NOMO-1 treated with DMSO at 0.1 percent for 48 hours (cell line): ENCODE results near the gene ZNF8.
"Not testable (repeated sequence)": the region's sequence is repeated elsewhere in the genome, so short reads cannot be mapped to it uniquely, and the experiment has no call there.

Source experiments
- DNase-seq: peaks from one replicate; lab custom pipeline; 2025; ENCODE audit not compliant: unreplicated experiment; lab: John Stamatoyannopoulos, UW

Gene ZNF8

DNA sequence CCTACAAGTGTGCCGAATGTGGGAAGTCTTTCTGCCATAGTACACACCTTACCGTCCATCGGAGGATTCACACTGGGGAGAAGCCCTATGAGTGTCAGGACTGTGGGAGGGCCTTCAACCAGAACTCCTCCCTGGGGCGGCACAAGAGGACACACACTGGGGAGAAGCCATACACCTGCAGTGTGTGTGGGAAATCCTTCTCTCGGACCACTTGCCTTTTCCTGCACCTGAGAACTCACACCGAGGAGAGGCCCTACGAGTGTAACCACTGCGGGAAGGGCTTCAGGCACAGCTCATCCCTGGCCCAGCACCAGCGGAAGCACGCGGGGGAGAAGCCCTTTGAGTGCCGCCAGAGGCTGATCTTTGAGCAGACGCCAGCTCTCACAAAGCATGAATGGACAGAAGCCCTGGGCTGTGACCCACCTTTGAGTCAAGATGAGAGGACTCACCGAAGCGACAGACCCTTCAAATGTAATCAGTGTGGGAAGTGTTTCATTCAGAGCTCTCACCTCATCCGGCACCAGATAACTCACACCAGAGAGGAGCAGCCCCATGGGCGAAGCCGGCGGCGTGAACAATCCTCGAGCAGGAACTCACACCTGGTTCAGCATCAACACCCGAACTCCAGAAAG is 16.1 kb downstream of the ZNF8 start:
- no peak for DNase-seq

DNA sequence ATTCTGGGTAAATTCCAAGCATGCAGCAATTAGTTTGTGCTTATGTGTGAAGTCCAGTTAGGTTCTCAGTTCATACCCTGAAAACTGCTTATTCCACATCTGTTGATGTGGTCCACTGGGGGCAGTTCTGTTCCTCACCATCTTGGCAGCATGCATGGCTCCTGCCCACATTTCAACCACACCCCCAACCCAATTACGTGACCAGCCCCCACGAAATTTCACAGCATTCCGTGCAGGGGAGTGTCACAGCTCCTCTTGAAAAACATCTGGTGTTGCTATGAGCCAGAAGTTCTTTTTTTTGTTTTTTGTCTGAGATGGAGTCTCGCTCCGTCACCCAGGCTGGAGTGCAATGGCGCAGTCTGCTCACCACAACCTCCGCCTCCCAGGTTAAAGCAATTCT is 17.3 kb downstream of the ZNF8 start:
- DNase-seq = no peak

DNA sequence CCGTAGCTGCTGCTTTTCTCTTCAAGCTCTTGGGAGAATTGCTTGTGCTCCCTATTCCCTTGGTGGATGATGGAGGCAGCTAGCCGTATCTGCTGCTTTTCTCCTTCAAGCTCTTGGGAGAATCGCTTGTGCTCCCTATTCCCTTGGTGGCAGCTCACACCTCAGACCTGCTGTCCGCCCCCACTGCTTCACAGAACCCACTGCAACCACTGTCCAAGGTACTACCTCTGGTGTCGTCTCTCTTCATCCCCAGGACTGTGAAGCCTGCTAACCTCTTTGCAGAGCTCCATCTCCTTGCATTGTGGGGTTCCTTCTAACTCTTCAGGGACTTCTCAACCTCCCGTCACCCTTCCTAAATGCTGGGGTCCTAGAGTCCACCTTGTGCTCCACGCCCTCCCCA is 21.9 kb downstream of the ZNF8 start:
- no peak for DNase-seq

DNA sequence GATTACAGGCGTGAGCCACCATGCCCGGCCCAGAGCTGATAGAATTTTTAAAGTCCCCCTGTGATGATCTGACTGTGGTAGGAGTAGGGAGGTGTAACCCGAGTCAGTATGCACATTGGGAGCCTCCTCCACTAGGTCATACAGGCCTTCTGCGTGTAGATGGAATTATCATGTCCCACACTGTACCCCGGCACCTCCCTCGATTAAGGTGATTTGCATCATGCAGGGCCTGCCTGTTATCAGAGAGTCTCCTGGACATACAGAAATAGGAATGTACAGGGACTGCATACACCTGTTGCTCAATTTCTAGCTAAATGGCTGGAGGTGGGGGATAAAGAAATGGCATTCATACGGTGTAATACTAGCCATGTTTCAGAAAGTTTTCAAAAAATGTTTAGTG is 25.5 kb downstream of the ZNF8 start:
- DNase-seq = no peak

DNA sequence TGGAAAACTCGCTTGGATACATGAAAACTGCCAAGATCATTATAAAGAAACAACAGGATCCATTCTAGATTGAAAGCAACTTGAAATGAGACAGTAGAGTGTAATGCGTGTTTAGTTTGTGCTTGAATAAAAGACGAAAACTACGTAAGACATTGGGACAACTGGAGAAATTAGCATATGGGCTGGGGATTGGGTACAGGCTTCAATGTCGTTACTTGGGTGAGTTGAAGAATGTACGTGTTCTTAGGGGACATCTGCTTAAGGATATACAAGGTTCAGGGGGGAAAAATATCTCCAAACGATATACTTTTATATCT is 26.0 kb downstream of the ZNF8 start:
- DNase-seq = no peak

DNA sequence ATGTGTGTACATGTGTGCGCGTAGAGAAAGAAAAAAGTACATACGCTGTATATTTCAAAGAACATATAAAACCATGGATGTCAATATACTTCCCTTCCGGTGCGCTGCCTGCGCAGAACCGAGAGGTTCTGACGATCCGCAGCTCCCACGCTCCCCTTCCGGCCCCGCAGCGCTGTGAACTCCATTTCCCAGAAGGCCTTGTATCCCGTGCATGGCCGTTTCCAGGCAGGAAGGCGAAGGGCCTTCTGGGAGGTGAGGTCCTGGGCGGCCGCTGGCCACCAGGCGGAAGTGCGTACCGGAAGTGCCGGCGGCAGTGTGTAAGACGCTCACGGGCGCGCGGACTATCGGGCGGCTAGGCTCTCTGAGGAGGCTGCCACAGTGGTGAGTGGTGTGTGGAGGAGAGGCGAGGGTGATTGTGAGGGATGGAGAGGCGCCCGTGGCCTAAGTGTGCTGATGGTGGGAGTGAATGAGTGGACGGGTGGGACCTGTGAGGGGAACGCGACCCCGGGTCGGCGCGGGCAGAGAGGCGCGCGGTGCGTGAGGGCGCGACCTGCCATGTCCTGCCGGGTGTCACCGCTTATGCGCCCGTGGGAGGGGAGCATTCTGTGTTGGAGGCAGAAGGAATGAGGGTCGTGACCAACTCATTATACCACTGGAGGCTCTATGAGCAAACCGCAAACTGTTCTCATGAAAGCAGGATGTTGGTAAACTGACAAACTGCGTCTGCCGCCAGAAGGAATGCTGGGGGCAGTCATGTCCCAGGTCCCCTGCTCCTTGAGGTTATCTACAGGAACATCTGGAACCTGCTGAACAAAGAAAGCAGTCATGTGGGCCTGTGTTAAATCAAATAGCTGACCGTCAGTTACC is 26.5 kb downstream of the ZNF8 start, which contains the start of gene ERVK3-1:
ERVK3-1 (plus strand) TSS at position 313 of the 867 bp plus-strand sequence. CDS start 6,792 bp downstream, outside the sequence.
- DNase-seq = peak; percentile 97

DNA sequence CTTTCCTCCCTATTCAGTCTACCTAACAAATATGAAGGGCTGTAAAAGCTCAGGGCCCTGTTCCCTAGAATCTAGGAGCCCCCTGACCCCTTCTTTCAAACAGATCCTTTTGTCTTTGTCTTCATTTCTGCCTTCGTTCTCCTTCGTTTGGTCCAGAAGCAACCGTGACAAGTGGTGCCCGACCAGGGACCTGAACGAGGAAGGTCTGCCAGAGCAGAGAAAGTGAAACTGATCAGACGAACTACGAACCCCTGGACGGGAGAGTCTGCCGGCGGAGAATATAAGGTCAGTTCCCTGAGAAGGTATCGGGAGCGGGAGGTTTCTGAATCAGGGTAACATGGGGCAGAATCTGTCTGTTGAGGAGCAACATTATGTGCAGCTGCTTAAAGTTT is 27.2 kb downstream of the ZNF8 start:
- DNase-seq = peak; percentile 24

DNA sequence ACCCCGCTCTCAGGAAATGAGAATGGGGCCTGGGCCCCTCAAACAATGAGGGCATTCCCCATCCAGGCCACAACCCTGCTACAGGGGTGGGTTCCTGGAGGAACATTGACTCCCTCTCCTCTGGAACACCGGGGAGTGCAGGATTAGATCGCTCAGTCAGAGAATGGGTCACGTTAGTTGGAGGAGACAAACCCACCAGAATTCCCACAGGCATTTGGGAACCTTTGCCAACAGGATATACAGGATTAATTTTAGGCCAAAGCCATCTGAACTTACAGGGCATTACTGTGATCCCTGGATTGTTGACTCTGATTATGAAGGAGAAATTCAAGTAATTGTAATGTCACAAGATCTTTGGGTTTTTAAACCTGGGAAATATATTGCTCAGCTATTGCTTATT is 29.0 kb downstream of the ZNF8 start:
- no peak for DNase-seq

DNA sequence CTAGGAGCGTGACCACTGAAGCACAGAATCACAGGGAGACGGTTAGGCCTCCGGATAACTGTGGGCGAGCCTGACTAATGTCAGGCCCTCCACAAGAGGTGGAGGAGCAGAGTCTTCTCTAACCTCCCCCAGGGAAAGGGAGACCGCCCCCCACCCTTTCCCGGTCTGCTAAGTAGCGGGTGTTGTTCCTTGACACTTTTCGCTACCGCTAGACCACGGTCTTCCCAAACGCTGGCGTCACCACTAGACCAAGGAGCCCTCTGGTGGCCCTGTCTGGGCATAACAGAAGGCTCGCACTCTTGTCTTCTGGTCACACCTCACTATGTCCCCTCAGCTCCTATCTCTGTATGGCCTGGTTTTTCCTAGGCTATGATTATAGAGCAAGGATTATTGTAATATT is 31.9 kb downstream of the ZNF8 start:
- not testable (repeated sequence) for DNase-seq

DNA sequence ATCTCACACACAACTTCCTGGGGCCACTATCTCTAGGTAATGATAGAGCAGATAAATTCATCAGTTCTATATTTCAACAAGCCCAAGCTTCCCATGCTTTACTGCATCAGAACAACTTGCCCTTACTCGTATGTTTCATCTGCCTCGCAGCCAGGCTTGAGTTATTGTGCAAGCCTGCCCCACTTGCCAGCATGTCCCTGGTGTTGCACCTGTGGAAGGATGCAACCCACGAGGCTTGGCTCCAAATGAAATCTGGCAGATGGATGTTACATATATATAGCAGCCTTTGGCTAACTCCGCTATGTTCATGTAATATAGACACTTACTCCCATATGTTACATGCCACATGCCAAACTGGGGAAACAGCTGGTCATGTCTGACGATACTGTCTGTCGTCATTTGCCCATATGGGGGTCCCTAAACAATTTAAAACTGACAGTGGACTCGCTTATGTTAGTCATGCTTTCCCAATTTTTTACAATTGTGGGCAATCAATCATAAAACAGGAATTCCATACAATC is 32.6 kb downstream of the ZNF8 start:
- no peak for DNase-seq

DNA sequence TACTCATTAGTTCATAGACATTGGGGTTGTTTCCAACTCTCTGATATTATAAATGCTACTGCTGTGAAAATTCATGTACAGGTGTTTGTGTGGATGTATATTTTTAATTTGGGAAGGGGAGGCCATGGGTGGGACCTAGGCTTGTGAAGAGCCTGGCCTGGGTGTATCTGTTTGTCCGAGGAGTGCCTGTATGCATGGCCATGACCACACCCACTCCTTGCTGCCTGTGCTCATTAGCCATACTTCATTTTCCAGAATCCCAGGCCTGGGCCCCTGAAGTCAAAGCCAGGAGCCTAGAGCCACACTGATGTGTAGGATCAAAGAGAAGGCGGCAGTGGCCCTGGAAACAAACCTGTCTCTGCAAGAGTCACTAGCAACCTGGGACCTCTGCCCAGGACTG is 36.8 kb downstream of the ZNF8 start:
- no peak for DNase-seq

DNA sequence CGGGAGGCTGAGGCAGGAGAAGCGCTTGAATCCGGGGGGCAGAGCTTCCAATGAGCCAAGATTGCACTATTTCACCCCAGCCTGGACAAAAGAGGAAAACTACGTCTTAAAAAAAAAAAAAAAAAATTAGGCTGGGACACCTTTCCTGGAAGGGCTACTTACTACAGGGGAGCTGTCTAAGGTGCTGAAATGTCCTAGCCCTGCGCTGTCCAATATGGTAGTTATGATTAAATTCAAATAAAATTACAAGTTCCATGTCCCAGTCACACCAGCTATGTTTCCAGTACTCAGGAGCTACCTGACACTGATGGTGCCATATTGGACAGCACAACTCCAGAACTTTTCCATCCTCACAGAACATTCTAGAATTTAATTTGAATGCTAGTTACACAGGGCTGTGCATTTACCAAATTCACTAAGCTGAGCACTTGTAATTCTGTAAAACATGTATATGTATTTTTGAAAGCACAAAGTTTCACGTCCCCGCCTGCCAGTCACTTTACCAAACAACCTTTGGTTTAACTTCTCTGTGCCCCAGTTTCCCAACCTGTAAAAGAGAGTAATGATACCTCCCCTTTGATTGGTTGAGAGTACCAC is 38.8 kb downstream of the ZNF8 start:
- DNase-seq = peak; percentile 5

DNA sequence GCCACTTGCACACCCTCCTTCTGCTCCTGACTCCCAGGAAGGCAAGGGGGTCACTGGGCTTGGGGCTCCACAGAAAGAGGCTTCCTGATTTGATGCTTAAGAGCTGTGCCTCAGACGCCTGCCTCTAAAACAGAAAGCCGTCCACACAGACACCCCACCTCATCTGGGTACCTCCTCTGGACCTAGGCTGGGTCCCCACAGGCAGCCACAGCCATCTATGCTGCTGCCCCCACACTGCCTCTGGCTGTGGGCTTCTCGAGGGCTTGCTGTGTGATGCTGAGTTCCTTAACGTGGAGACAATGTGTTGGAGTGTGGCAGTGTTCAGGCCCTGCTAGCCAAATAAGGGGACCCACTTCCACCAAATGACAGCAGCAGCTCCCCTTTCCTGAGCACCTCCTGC is 39.5 kb downstream of the ZNF8 start:
- DNase-seq = no peak

DNA sequence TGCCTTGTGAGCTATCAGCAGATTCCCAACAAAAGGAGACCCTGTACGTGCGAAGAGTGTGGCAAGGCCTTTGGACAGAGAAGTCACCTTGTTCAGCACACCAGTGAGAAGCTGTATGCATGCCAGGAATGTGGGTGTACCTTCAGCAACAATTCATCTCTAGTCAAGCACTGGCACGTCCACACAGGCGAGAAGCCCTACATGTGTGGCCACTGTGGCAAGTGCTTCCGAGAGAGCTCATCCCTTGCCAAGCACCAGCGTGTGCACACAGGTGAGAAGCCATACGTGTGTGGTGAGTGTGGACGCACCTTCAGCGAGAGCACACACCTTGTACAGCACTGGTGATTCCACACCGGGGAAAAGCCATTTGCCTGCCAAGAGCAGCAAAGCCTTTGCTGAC is 40.5 kb downstream of the ZNF8 start:
- DNase-seq = no peak

DNA sequence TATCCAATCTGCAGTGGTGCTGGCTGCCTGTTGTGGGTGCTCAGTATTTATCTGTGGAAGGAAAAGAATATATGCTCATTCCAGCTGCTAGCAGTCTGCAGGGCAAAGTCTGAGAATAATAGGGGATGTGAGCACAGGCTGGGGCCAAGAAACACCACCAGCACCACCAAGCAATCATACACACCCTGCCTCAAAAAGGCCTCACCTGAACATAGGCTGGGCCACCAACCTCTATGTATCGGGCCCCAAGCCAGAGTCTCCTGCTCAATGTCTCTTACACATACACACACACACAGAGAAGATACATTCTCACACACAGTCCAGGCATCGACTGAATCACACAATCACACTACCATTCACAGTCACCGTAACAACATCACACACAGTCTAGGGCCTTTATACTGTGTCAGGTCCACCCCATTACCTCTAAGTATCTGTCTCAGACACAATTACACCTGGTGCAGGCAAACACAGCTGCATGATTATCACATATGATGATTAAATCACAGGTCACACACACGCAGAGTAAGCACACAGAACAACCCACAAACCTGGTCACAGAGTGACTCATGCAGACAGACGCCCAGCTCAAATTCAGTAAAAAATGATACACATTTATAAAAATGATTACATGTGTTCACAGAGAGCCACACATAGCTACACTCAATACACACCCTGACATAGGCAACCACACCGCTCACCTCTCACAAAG is 46.7 kb downstream of the ZNF8 start:
- DNase-seq = no peak

DNA sequence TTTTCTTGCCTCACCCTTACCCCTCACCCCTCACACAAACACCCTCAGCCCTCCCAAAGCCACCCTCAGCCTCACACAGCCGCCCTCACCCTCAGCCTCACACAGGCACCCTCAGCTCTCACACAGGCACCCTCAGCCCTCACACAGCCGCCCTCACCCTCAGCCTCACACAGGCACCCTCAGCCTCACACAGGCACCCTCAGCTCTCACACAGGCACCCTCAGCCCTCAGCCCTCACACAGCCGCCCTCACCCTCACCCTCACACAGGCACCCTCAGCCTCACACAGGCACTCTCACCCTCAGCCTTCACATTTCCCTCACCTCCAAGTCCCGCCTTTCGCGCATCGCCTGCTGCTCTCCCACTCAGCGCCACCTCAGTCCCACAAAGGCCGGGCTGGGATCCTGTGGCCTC is 47.8 kb downstream of the ZNF8 start:
- no peak for DNase-seq

DNA sequence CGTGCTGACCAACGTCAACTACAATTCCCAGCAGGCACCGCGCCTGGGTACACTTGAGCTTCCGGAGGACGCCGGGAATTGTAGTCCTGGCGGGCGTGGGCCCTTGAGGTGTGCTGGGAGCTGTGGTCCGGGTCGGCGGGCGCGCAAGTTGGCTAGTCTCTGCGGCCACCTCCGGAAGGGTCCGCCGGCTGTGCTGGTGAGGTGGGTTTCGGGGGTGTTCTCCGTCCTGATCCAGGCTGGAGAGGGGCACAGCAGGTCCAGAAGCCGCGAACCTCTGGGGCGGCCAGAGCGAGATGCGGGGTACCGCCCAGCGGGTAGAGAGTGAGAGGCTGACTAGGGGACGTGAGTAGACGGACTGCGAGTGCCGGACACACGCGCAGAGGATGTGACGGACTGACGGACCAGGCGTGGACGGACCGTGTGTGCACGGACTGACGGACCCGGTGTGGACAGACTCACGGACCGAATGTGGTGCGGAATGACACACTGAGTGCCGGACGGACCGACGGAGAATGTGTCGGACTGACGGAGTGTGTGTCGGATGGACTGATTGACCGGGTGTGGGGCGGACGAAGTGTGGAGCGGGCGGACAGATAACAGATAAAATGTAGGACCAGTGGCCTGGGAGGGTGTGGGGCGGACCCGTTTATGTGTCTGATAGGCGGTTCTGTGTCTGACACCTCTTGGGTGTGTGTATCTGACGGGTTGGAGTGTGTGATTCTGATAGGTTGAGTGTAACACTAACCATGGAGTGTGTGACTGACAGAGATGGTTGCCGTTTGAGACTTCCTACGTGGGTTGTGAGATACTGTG is 48.4 kb downstream of the ZNF8 start, which contains the start of gene ZSCAN22:
ZSCAN22 (plus strand) TSS at position 81 of the 813 bp plus-strand sequence. CDS start 7,809 bp downstream, outside the sequence.
- DNase-seq = peak; percentile 89

DNA sequence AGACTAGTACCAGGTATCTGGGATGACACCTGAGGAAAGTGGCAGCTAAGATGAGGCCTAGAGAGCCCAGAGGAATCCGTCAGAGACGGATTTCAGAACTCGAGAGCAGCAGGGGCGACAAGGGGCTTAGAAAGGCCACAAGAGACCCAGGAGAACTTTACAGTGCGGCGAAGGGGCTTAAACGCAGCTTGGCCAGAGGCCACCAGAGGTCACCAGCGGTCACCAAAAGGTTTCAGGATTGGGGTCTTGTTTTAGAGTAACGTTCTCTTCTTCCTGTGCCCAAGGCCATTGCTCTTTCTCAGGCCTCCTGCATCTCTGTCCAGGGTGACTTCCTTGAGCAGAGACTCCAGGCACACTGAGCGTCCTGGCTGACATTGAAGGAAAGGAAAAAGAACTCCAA is 50.2 kb downstream of the ZNF8 start:
- peak; percentile 35 for DNase-seq

DNA sequence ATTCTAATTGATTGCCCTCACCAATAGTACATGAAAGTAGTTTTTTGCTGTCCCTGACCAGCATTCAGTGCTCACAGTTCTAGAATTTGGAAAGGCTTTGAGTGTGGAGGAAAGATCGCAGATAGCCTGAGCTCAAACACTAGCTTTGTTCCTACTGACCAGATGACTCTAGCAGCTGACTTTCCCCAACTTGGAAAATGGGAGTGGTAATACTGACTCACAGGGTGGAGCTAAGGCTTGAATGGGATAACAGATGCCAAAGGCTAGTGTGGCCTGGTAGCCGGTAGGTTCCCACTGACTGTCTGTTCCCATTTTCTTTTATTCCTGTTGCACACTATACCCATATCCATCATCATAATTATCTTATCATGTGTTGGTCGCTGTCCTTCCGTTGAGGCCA is 51.7 kb downstream of the ZNF8 start:
- no peak for DNase-seq

DNA sequence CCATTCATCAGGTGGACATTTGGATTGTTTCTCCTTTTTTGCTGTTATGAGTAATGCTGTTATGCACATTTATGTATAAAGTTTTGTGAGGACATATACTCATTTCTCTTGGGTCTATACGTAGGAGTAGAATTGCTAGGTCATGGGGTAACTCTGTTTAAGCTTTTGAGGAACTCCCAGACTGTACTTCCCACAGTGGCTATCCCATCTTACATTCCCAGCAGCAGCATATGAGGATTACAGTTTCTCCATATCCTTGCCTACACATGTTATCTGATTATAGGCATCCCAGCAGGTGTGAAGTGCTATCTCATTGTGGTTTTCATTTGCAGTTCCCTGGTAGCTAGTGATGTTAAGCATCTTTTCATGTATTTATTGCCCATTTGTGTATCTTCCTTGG is 53.9 kb downstream of the ZNF8 start:
- no peak for DNase-seq
